GM12864 (cell line): ENCODE measurements around the gene CDH4.

Source experiments
- DNase-seq: peaks from one replicate; pipeline ENCODE4 v3.0.0-alpha.2; 2011; ENCODE audit warnings: low read depth
- H3K4me3 ChIP-seq: 2 replicates; pipeline ENCODE4 v1.5.1; 2011; ENCODE audit warnings: mild to moderate bottlenecking, low read depth, low read length, control low read depth
- TF ChIP-seq, protein P1 (sequence below): IDR thresholded peaks from 2 replicates; pipeline ENCODE4 v1.5.1; 2011; ENCODE audit warnings: low read depth, mild to moderate bottlenecking, moderate library complexity, low read length, control low read depth, inconsistent platforms; ENCODE audit errors: missing control alignments

The CDH4 gene

DNA sequence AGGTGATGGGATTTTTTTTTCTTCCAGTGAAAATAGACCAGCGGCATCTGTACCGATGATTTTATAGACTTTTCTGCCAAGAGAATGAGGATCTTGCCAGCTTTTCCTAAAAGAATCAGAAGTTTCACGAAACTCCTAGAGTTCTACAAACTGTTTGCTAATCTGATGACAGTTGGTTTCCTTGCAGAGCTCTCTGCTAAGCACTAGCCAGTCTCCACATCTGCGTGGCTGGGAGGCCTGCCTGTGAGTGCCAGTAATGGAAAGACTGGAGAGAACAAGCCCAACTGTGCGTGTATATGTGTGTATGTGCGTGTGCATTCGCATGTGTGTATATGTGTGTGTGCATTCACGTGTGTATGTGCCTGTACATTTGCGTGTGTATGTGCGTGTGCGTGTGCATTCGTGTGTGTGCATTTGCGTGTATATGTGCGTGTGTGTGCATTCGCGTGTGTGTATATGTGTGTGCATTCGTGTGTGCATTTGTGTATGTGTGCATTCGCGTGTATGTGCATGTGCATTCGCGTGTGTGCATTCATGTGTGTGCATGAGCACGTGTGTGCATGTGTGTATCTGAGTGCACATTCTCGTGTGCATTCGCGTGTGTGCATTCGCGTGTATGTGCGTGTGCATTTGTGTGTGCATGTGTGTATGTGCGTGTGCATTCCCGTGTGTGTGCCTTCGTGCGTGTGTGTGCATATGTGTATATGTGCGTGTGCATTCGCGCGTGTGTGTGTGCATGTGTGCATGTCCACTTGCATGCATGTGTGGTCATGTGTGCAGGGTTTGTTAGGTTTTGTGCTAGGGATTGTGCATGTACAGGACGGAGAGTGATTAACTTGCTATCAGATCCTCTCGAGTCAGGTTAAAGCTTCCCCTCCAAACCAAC lies 434.2 kb downstream of the CDH4 start:
- DNase-seq: no peak
- TF ChIP-seq, protein P1, sequence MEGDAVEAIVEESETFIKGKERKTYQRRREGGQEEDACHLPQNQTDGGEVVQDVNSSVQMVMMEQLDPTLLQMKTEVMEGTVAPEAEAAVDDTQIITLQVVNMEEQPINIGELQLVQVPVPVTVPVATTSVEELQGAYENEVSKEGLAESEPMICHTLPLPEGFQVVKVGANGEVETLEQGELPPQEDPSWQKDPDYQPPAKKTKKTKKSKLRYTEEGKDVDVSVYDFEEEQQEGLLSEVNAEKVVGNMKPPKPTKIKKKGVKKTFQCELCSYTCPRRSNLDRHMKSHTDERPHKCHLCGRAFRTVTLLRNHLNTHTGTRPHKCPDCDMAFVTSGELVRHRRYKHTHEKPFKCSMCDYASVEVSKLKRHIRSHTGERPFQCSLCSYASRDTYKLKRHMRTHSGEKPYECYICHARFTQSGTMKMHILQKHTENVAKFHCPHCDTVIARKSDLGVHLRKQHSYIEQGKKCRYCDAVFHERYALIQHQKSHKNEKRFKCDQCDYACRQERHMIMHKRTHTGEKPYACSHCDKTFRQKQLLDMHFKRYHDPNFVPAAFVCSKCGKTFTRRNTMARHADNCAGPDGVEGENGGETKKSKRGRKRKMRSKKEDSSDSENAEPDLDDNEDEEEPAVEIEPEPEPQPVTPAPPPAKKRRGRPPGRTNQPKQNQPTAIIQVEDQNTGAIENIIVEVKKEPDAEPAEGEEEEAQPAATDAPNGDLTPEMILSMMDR: no peak
- no peak overlapping the region for H3K4me3 ChIP-seq

DNA sequence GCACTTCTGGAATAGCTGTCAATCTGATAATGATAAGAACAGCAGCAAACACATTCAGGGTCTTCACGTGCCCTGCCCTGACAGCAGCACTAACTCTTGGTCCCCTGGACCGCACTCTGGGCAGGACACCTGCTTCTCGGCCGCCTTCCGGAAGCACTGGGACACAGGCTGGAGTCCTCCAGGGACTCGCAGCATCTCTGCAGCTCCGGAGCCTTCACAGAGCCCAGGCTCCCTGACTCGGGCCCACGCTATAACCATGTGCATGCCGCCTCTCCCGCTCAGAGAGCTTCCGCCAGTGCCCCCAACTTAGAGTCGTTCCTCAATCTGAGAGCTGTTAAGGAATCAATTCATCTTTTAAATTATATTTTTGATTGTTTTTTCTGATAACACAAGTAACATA lies 436.4 kb downstream of the CDH4 start:
- no peak for DNase-seq
- H3K4me3 ChIP-seq: no peak overlapping the region
- TF ChIP-seq, protein P1: no peak

DNA sequence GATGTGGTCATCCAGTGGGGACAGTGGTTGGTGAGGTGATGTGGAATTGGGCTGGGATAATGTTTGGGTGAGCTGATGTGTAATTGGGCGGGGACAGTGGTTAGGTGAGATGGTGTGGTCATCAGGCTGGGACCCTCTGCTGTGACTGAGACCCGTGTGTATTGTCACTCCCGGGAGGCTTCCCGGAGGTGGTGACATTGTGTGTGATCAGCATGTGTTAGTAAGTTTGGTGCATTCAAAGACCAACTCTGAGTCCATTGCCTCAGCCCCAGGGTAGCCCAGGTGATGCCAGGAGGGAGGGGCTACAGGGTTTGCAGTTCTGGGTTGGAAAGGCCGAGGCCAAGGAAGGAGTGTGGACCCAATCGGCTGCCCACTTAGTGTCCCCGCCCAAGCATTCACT lies 438.1 kb downstream of the CDH4 start:
- no peak for DNase-seq
- H3K4me3 ChIP-seq: no peak overlapping the region
- TF ChIP-seq, protein P1: no peak

DNA sequence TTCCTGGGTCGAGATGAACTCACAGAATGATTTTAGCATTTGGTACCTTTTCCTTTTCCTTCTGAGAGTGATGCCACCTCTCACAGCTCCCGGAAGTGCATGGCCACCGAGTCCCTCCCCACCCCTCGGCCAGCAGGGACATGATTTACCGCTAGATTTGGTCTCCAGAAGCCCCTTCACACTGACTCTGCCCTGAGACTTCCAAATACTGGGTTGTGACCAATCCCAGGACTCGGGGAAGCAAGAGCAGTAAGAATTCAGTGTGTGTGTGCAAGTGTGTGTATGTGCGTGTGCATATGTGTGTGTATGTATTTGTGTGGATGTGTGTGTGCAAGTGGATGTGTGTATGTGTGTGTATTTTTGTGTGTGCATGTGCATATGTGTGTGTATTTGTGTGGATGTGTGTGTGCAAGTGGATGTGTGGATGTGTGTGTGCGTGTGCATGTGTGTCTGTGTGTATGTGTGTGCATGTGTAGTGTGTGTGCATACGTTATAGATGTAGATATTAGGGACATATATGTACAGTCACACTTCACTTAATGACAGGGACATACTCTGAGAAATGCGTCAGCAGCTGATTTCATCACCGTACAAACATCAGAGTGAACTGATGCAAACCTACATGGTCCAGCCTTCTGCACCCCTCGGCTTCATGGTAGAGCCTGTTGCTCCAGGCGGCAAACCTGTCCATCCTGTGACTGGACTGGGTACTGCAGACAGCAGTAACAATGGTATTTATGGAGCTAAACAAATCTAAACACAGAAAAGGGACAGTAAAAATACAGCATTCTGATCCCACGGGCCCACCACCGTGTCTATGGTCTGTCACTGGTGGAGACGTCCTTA lies 439.2 kb downstream of the CDH4 start:
- DNase-seq: no peak
- TF ChIP-seq, protein P1: no peak
- no peak overlapping the region for H3K4me3 ChIP-seq

DNA sequence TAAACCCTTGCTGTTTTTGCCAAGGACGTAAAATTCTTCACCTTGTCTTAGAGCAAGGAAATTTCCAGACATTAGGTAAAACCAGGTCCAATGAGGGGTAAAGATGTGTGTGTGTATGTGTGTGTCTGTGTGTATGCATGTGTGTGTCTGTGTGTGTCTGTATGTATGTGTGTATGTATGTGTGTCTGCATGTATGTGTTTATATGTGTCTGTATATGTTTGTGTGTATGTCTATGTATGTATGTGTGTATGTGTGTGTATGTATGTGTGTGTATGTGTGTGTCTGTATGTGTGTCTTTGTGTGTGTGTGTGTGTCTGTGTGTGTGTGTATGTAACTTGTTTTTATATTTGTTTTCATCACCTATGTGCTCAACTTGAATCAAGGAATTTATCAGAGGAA lies 439.9 kb downstream of the CDH4 start:
- H3K4me3 ChIP-seq: no peak overlapping the region
- TF ChIP-seq, protein P1: no peak
- DNase-seq: no peak

DNA sequence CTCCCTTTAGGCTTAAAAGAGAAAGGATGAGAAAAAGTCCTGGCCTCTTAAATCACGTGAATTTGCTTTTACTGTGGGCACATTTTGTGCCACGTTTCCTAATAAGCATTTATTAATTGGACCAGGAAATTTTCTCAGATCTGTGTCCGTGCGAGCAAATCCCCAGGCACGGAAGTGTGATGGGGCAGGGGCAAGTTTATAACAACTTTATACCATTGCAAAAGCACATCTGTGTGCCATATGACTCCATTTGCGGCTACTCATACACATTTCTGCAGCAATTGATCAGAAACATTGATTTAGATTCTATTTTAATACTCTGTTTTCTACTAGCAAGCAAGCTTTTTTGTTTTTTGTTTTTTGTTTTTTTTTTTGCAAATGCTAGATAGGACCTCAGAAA lies 440.4 kb downstream of the CDH4 start:
- TF ChIP-seq, protein P1: no peak
- no peak overlapping the region for H3K4me3 ChIP-seq
- no peak for DNase-seq
